Measurements from ENCODE around the gene HNRNPDL. TPM values are rescaled to one million over a fixed set of nuclear protein-coding genes. Genes with fewer than 3 reads are reported as not detected.

Gene HNRNPDL
- total and polyA plus RNA-seq, 2 of the 4 experiments (the other 2 are of a cell fraction) = 52.9 to 276 TPM

DNA sequence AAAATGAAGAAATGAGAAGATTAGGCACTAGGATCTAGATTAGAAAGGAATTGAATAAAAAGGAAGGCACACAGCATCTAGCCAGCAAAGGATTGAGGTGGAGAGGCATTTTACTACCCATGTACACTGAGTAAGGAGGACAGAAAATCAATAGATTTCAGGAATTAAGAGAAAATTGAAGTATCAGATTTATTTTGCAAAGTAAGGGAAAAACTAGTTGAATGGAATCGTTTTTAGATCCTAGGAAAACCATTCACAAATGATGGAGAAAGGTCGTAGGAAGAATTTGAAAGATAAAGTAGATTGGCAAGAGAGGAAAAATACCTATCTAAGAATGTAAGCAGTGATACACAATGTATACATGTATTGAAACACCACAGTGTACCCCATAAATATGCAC, 31.4 kb upstream of the HNRNPDL start:
- TF ChIP-seq MAFK (IDR thresholded peaks at IDR 0.05; ENCODE audit: low read depth, low read length) = peak; percentile 63
- no peak for TF ChIP-seq RFX5 (IDR thresholded peaks at IDR 0.05; ENCODE audit: low read depth, low read length)
- Histone ChIP-seq H4K91ac (ENCODE audit: insufficient read depth, low read depth, low read length) (no peak overlapping the region), H2BK20ac (ENCODE audit: low read depth, low read length) (no peak overlapping the region), H3K56ac (ENCODE audit: extremely low read depth, insufficient read depth, low read length) (no peak overlapping the region), H3K4ac (ENCODE audit: low read depth, low read length) (no peak overlapping the region), H3K4me2 (ENCODE audit: low read depth, low read length) (no peak overlapping the region), H2BK15ac (ENCODE audit: low read depth, low read length) (no peak overlapping the region), H4K8ac (ENCODE audit: low read depth in 2 of 2, low read length in 2 of 2) (no peak overlapping the region), H3K27me3 (ENCODE audit: control insufficient read depth, insufficient read depth, low read length) (no peaks in the 10 kb centered on the region), H4K5ac (ENCODE audit: low read depth, low read length) (no peak overlapping the region), H3K4me1 (ENCODE audit: control insufficient read depth, insufficient read depth, low read length) (no peaks in the 10 kb centered on the region), H3K23ac (ENCODE audit: low read depth, low read length) (no peak overlapping the region), H3K27ac (ENCODE audit: insufficient read depth, low read length) (no peak overlapping the region), H2AK5ac (ENCODE audit: low read depth, low read length) (no peak overlapping the region), H3K9me1 (ENCODE audit: insufficient read depth, low read length) (no peaks in the 10 kb centered on the region; the same call in 1 of the 2 replicates), H3K79me1 (ENCODE audit: low read depth in 1 of 2, low read length in 2 of 2) (peaks cover 3% of the 10 kb centered on the region in 2 experiments; a peak in 2 of 4 replicates), H3K18ac (ENCODE audit: low read depth, low read length) (no peak overlapping the region), H4K20me1 (ENCODE audit: insufficient read depth, low read length) (no peaks in the 10 kb centered on the region), H3K4me3 (ENCODE audit: insufficient read depth, low read depth, low read length) (no peak overlapping the region), H2BK5ac (ENCODE audit: low read depth, low read length, poor library complexity, severe bottlenecking) (no peak overlapping the region), H2AK9ac (replicated peaks; ENCODE audit: low read depth, low read length, poor library complexity) (no peak overlapping the region), H2BK120ac (ENCODE audit: low read depth, low read length) (no peak overlapping the region), H3K14ac (replicated peaks; ENCODE audit: low read depth, low read length) (no peak overlapping the region), H3K9ac (ENCODE audit: low read depth, low read length) (no peak overlapping the region), H3K36me3 (ENCODE audit: control insufficient read depth, insufficient read depth, low read length) (peaks cover 13% of the 10 kb centered on the region), H2AFZ (replicated peaks; ENCODE audit: low read length, poor library complexity) (no peak overlapping the region), H3K9me3 (ENCODE audit: control insufficient read depth, insufficient read depth, low read length) (no peaks in the 10 kb centered on the region)
- DNase-seq (no peak), ATAC-seq (ENCODE audit: low read depth) (no peak)
- ChIA-PET CTCF (interaction anchor here (0.6 to 1.5 kb wide), 3 partner anchors 204 to 822 kb away, joined by 3 to 6 read pairs (median 3); no protein-coding TSS in a partner anchor), POLR2A (ENCODE audit: unreplicated experiment) (no interaction called here)
- no CpG with 5 or more reads among the region's 2 CpGs for WGBS, 2 experiments (ENCODE audit: extremely low coverage in 2 of 2, insufficient read length in 1 of 2)
- dilution Hi-C loops (cut with HindIII; ENCODE audit: low sequenced_read_pairs, unreplicated experiment) = no loop called here
- BruUV-seq (replicated peaks) = no TSS peak
- intact Hi-C loops (cut with micrococcal nuclease) = loop anchor here (1.0 to 10.0 kb wide), 10 partner anchors 278 to 993 kb away; partner anchors contain the start of genes COPS4, HELQ and MRPS18C
- in situ Hi-C loops (cut with MboI; ENCODE audit: low sequenced_read_pairs) = loop anchor here (5.0 to 10.0 kb wide), 2 partner anchors 276 to 363 kb away; no protein-coding TSS in a partner anchor

Measured in IMR-90 (cell line).